Measurements from ENCODE around the gene ZNF879.

Gene ZNF879

DNA sequence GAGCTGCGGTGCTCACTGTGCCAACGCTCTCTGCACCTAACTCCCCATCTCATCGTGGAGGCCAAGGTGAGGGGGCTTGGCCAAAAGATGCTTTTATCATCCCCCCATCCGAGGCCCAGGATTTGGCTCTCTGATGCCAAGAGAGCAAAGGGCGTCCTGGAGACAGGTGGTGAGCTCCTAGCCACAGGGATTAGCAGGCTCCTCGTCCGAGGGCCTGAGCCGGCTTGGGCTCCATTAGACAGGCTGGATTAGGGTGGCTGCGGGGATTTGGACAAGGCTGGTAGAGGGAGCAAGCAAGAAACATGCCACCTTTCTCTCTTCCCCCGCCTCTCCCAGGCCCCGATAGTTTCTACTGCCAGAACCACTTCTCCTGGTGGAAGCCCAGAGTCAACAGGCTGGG lies 27.4 kb upstream of the ZNF879 start:
- H3F3A ChIP-seq (ENCODE audit: insufficient read depth, low read length): no peaks in the 10 kb centered on the region
- no peaks in the 10 kb centered on the region for H3K4me1 ChIP-seq (ENCODE audit: insufficient read depth, low read length, severe bottlenecking)
- H3K9ac ChIP-seq (ENCODE audit: low read length): no peak overlapping the region
- no peaks in the 10 kb centered on the region for H3K9me3 ChIP-seq (ENCODE audit: low read length)
- H2AFZ ChIP-seq (ENCODE audit: low read length): no peak overlapping the region
- H3K27ac ChIP-seq (ENCODE audit: low read depth, low read length, poor library complexity, severe bottlenecking): no peak overlapping the region
- no peak for TF ChIP-seq EZH2 (IDR thresholded peaks at IDR 0.05; ENCODE audit: borderline replicate concordance, low read length)
- TF ChIP-seq, protein P1, sequence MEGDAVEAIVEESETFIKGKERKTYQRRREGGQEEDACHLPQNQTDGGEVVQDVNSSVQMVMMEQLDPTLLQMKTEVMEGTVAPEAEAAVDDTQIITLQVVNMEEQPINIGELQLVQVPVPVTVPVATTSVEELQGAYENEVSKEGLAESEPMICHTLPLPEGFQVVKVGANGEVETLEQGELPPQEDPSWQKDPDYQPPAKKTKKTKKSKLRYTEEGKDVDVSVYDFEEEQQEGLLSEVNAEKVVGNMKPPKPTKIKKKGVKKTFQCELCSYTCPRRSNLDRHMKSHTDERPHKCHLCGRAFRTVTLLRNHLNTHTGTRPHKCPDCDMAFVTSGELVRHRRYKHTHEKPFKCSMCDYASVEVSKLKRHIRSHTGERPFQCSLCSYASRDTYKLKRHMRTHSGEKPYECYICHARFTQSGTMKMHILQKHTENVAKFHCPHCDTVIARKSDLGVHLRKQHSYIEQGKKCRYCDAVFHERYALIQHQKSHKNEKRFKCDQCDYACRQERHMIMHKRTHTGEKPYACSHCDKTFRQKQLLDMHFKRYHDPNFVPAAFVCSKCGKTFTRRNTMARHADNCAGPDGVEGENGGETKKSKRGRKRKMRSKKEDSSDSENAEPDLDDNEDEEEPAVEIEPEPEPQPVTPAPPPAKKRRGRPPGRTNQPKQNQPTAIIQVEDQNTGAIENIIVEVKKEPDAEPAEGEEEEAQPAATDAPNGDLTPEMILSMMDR (IDR thresholded peaks at IDR 0.05; ENCODE audit: low read length): no peak
- no peak overlapping the region for H3K4me2 ChIP-seq (ENCODE audit: low read length)
- no peaks in the 10 kb centered on the region for H3K27me3 ChIP-seq (ENCODE audit: insufficient read depth, low read length)
- H3K4me3 ChIP-seq (ENCODE audit: low read depth, low read length, poor library complexity, severe bottlenecking): no peak overlapping the region
- no peaks in the 10 kb centered on the region for H3K9me2 ChIP-seq (ENCODE audit: low read depth, low read length)
- H4K20me1 ChIP-seq (ENCODE audit: insufficient read depth, low read length): no peaks in the 10 kb centered on the region
- no peaks in the 10 kb centered on the region for H3K36me3 ChIP-seq (ENCODE audit: insufficient read depth, low read length)
- H3K79me2 ChIP-seq (ENCODE audit: insufficient read depth, low read length): no peaks in the 10 kb centered on the region

DNA sequence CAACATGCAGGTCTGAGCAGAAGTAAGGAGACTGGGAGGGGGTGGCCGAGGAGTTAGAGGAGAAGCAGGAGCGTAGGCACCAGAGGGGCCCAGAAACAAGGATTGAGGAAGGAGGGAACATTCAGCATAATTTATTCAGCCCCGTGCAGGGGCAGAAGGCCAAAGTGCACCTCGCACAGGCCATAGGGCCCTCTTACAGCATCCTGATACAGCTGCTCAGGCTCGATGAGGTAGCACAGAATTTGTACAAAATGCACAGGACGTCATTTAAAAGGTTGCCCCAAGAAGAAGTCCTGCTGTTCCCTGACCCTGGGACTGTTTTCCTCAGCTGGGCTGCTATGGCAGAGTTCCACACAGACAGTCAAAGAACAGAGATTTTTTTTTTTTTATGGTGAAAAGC lies 26.4 kb upstream of the ZNF879 start:
- Histone ChIP-seq H3K4me1 (ENCODE audit: insufficient read depth, low read length, severe bottlenecking) (no peaks in the 10 kb centered on the region), H3K4me3 (ENCODE audit: low read depth, low read length, poor library complexity, severe bottlenecking) (no peak overlapping the region), H3K9me3 (ENCODE audit: low read length) (no peaks in the 10 kb centered on the region), H4K20me1 (ENCODE audit: insufficient read depth, low read length) (no peaks in the 10 kb centered on the region), H2AFZ (ENCODE audit: low read length) (no peak overlapping the region), H3K4me2 (ENCODE audit: low read length) (no peak overlapping the region), H3K79me2 (ENCODE audit: insufficient read depth, low read length) (no peaks in the 10 kb centered on the region), H3F3A (ENCODE audit: insufficient read depth, low read length) (no peaks in the 10 kb centered on the region), H3K27ac (ENCODE audit: low read depth, low read length, poor library complexity, severe bottlenecking) (no peak overlapping the region), H3K9ac (ENCODE audit: low read length) (no peak overlapping the region), H3K27me3 (ENCODE audit: insufficient read depth, low read length) (no peaks in the 10 kb centered on the region), H3K36me3 (ENCODE audit: insufficient read depth, low read length) (no peaks in the 10 kb centered on the region), H3K9me2 (ENCODE audit: low read depth, low read length) (no peaks in the 10 kb centered on the region)
- TF ChIP-seq, protein P1 (IDR thresholded peaks at IDR 0.05; ENCODE audit: low read length): no peak
- TF ChIP-seq EZH2 (IDR thresholded peaks at IDR 0.05; ENCODE audit: borderline replicate concordance, low read length): no peak

DNA sequence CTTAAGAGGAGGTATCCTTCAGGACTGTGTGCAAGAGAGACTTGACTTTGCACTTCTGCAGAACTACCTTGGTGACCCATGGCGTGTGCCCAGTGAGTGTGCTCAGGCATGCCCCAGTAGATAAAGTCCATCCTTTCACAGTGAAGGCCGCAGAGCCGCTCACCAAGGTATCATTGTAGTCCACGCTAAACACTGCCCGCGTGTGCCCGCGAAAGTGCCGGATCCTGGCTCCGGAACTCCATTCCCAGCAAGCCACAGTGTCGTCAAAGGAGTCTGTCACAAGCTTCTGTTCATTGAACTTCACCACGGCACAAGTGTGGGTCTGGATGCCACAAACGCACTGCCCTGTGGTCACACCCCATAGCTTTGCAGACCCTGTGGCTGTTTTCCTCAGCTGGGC lies 25.2 kb upstream of the ZNF879 start:
- no peaks in the 10 kb centered on the region for H3K9me3 ChIP-seq (ENCODE audit: low read length)
- no peak overlapping the region for H2AFZ ChIP-seq (ENCODE audit: low read length)
- H3K4me2 ChIP-seq (ENCODE audit: low read length): no peak overlapping the region
- no peaks in the 10 kb centered on the region for H3K9me2 ChIP-seq (ENCODE audit: low read depth, low read length)
- no peak overlapping the region for H3K4me3 ChIP-seq (ENCODE audit: low read depth, low read length, poor library complexity, severe bottlenecking)
- H3K9ac ChIP-seq (ENCODE audit: low read length): no peak overlapping the region
- no peak for TF ChIP-seq EZH2 (IDR thresholded peaks at IDR 0.05; ENCODE audit: borderline replicate concordance, low read length)
- TF ChIP-seq, protein P1 (IDR thresholded peaks at IDR 0.05; ENCODE audit: low read length): no peak
- H3K27me3 ChIP-seq (ENCODE audit: insufficient read depth, low read length): no peaks in the 10 kb centered on the region
- H3K36me3 ChIP-seq (ENCODE audit: insufficient read depth, low read length): no peaks in the 10 kb centered on the region
- no peaks in the 10 kb centered on the region for H3K4me1 ChIP-seq (ENCODE audit: insufficient read depth, low read length, severe bottlenecking)
- no peaks in the 10 kb centered on the region for H3K79me2 ChIP-seq (ENCODE audit: insufficient read depth, low read length)
- H3K27ac ChIP-seq (ENCODE audit: low read depth, low read length, poor library complexity, severe bottlenecking): no peak overlapping the region
- no peaks in the 10 kb centered on the region for H4K20me1 ChIP-seq (ENCODE audit: insufficient read depth, low read length)
- no peaks in the 10 kb centered on the region for H3F3A ChIP-seq (ENCODE audit: insufficient read depth, low read length)
